Colonic mucosa (tissue), 4 donors: Measurements from ENCODE around the gene UNC93B1. TPM values are rescaled to one million over a fixed set of nuclear protein-coding genes. Genes with fewer than 3 reads are reported as not detected.

Experiments used
- DNase-seq: peaks from one replicate; pipeline ENCODE4 v3.0.0-alpha.2; 2020
- H3K27ac ChIP-seq: fragments of 200-600 bp; one replicate; pipeline ENCODE4 v1.8.0; 2021
- H3K27me3 ChIP-seq: fragments of 200-600 bp; one replicate; pipeline ENCODE4 v1.8.0; 2021
- H3K36me3 ChIP-seq: fragments of 200-600 bp; one replicate; pipeline ENCODE4 v1.8.0; 2021
- H3K4me1 ChIP-seq: fragments of 200-600 bp; one replicate; pipeline ENCODE4 v1.8.0; 2021; ENCODE audit warnings: mild to moderate bottlenecking
- H3K4me3 ChIP-seq: fragments of 200-600 bp; one replicate; pipeline ENCODE4 v1.8.0; 2021
- H3K9ac ChIP-seq, 2 donors: one replicate each; pipeline ENCODE4 v1.7.0; 2013; ENCODE audit warnings: control low read depth in 2 of 2, low read depth in 2 of 2, low read length in 2 of 2
- H3K9me3 ChIP-seq: fragments of 200-600 bp; one replicate; pipeline ENCODE4 v1.8.0; 2021
- intact Hi-C: fragments of 100-400 bp; cut with DNase I; formaldehyde crosslinking; loops from one replicate; pipeline ENCODE4 v1.14.1; 2022
- total RNA-seq, 2 donors: library from RNA; stranded (reverse); fragmentation: NEBNext Ultra II Directional in 1 of 2; extraction: Animal tissue kit (Norgen Biotek cat#: 25700) in 1 of 2; gene quantifications; one replicate each; pipeline ENCODE4 v1.2.1, GENCODE V29; 2021
- TF ChIP-seq, protein P1 (sequence below): fragments of 200-600 bp; IDR thresholded peaks from one replicate; pipeline ENCODE4 v1.8.0; 2022; ENCODE audit warnings: antibody characterized with exemption, mild to moderate bottlenecking
- donor health status: healthy.
- donor health status: DM: no; HTN: no; CAD: no.
- donor health status: DM: no; HTN: no; CAD: no.

The UNC93B1 gene
- total RNA-seq, 2 donors from 2014 or later: 46.3 to 55.4 TPM

DNA sequence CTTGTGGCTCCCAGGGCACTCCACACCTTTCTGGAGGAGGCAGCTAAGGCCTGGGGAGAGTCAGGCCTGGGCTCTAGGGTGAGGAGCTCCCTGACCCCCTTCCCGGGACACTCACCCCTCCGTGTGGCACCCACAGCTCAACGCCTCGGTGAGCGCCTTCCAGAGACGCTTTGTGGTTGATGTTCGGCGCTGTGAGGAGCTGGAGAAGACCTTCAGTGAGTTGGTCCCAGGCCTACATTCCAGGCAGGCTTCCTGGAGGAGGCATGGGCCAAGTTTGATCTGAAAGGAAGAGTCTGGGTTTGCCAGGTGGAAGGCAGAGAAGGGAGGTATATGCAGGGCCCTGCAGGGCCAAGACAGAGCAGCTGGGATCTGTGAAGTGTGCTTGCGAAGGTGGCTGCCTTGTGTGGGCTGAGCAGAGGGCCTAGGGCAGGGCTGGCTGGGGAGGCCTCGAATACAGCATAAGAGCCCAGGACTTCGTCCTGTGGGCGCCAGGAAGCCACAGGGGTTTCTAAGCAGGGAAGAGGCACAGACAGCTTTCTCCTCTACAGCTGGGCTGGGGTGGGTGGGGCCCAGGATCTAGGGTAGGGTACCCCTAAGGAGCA lies 37.8 kb upstream of the UNC93B1 start:
- TF ChIP-seq, protein P1, sequence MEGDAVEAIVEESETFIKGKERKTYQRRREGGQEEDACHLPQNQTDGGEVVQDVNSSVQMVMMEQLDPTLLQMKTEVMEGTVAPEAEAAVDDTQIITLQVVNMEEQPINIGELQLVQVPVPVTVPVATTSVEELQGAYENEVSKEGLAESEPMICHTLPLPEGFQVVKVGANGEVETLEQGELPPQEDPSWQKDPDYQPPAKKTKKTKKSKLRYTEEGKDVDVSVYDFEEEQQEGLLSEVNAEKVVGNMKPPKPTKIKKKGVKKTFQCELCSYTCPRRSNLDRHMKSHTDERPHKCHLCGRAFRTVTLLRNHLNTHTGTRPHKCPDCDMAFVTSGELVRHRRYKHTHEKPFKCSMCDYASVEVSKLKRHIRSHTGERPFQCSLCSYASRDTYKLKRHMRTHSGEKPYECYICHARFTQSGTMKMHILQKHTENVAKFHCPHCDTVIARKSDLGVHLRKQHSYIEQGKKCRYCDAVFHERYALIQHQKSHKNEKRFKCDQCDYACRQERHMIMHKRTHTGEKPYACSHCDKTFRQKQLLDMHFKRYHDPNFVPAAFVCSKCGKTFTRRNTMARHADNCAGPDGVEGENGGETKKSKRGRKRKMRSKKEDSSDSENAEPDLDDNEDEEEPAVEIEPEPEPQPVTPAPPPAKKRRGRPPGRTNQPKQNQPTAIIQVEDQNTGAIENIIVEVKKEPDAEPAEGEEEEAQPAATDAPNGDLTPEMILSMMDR: no peak
- Histone ChIP-seq H3K9me3 (no peaks in the 10 kb centered on the region), H3K4me3 (no peak overlapping the region), H3K27me3 (no peaks in the 10 kb centered on the region), H3K4me1 (peaks cover 18% of the 10 kb centered on the region), H3K27ac (no peak overlapping the region), H3K9ac (no peak overlapping the region), H3K36me3 (peaks cover 18% of the 10 kb centered on the region)
- intact Hi-C loops: loop anchor here (10.0 kb wide), 1 partner anchor 163 kb away; no protein-coding TSS in a partner anchor
- no peak for DNase-seq

GRCh38 chr11:68040957-68041591 lies 37.2 kb upstream of the UNC93B1 start:
- intact Hi-C loops: loop anchor here (10.0 kb wide), 1 partner anchor 164 kb away; no protein-coding TSS in a partner anchor
- Histone ChIP-seq H3K36me3 (peaks cover 17% of the 10 kb centered on the region), H3K4me1 (peaks cover 18% of the 10 kb centered on the region), H3K9ac (peak overlapping the region; percentile 87 to 92), H3K9me3 (no peaks in the 10 kb centered on the region), H3K27ac (peak overlapping the region; percentile 70), H3K4me3 (peak overlapping the region; percentile 86), H3K27me3 (no peaks in the 10 kb centered on the region)
- TF ChIP-seq, protein P1: no peak
- peak; percentile 21 for DNase-seq

DNA sequence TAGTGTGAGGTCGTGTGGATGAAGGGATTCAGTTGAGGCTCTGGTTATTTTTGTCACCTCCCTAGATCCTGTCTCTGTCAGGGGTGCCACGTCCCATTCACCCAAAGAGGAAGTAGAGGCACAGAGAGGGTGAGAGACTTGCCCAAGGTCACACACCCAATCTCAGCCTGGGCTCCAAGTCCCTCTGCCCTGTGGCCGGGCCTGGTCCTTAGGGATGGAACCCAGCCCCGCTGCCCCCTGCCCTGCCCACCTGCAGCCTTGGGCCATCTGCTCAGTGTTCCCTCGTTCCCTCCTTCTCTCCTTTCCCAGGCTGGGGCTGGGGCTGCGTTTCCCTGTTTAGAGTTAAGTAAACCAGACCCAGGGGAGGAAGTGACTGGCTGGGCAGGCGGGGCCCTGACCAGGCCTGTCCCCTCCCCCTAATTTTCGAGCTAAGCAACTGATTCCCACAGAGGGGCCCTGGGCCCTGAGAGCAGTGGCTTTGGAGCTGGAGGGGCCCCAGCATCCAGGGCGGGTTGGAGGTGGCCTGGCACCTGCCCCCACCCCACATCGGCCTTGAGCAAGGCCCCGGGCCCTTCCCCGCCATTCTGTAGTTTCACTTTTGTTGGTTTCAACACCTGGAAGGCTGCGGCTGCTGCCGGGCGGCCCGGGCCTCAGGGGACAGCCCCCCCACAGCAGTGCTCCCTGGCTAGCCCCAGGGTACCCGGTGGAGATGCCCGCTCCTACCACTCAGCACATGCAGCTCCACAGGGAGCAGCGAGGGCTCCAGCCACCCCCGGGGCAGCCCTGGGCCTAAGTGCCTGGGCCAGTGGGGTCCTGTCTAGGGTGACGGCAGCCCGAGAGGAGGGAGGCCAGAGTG lies 36.4 kb upstream of the UNC93B1 start:
- peak; percentile 78 for DNase-seq

GRCh38 chr11:68039526-68040086 lies 35.7 kb upstream of the UNC93B1 start:
- H3K9me3 ChIP-seq: no peaks in the 10 kb centered on the region
- H3K27me3 ChIP-seq: no peaks in the 10 kb centered on the region
- DNase-seq: no peak
- intact Hi-C loops: loop anchor here (10.0 kb wide), 1 partner anchor 165 kb away; no protein-coding TSS in a partner anchor
- H3K4me1 ChIP-seq: peaks cover 18% of the 10 kb centered on the region
- H3K4me3 ChIP-seq: peak overlapping the region; percentile 86
- H3K9ac ChIP-seq: peak overlapping the region; percentile 92 to 97
- peak overlapping the region; percentile 70 for H3K27ac ChIP-seq
- H3K36me3 ChIP-seq: peaks cover 13% of the 10 kb centered on the region
- TF ChIP-seq, protein P1: no peak

More for the DNA sequence above, 36.4 kb upstream of the UNC93B1 start:
- Histone ChIP-seq H3K27me3 (no peaks in the 10 kb centered on the region), H3K27ac (peak overlapping the region; percentile 70), H3K4me1 (peaks cover 18% of the 10 kb centered on the region), H3K9me3 (no peaks in the 10 kb centered on the region), H3K4me3 (peak overlapping the region; percentile 86), H3K36me3 (peaks cover 13% of the 10 kb centered on the region), H3K9ac (peak overlapping the region; percentile 87 to 92)
- intact Hi-C loops: loop anchor here (10.0 kb wide), 1 partner anchor 164 kb away; no protein-coding TSS in a partner anchor
- TF ChIP-seq, protein P1: no peak
